ENCODE results near the gene CPVL.

The CPVL gene

DNA sequence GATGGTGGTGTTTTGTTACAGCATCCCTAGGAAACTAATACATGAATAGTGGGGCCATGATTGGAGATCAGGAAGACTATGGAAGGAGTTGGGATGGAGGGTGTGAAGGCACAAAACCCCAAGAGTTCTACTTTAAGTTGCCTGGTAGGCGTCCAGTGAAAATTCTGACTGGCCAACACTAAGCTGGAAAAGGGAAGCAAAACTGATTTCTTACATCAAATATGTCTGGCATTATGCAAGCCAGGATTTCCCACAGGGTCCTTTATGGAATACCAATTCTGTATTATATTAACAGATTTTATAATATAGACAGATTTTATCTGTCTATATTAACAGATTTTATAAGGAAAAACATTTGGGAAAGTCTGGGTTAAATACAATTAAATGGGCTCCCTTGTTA, 16.2 kb downstream of the CPVL start:
- Histone ChIP-seq H3K9me3 (no peaks in the 10 kb centered on the region), H3K36me3 (no peaks in the 10 kb centered on the region), H3K27ac (no peak overlapping the region), H3K4me3 (ENCODE audit: low read depth in 1 of 2, low read length in 1 of 2) (no peak overlapping the region), H3K4me1 (ENCODE audit: control insufficient read depth in 1 of 2, insufficient read depth in 1 of 2, low read depth in 1 of 2, low read length in 1 of 2) (no peaks in the 10 kb centered on the region), H3K27me3 (no peaks in the 10 kb centered on the region)
- TF ChIP-seq, protein P1, sequence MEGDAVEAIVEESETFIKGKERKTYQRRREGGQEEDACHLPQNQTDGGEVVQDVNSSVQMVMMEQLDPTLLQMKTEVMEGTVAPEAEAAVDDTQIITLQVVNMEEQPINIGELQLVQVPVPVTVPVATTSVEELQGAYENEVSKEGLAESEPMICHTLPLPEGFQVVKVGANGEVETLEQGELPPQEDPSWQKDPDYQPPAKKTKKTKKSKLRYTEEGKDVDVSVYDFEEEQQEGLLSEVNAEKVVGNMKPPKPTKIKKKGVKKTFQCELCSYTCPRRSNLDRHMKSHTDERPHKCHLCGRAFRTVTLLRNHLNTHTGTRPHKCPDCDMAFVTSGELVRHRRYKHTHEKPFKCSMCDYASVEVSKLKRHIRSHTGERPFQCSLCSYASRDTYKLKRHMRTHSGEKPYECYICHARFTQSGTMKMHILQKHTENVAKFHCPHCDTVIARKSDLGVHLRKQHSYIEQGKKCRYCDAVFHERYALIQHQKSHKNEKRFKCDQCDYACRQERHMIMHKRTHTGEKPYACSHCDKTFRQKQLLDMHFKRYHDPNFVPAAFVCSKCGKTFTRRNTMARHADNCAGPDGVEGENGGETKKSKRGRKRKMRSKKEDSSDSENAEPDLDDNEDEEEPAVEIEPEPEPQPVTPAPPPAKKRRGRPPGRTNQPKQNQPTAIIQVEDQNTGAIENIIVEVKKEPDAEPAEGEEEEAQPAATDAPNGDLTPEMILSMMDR (IDR thresholded peaks at IDR 0.05) = no peak

- Histone ChIP-seq H3K27ac (no peak overlapping the region), H3K4me1 (ENCODE audit: control insufficient read depth in 1 of 2, insufficient read depth in 1 of 2, low read depth in 1 of 2, low read length in 1 of 2) (no peaks in the 10 kb centered on the region), H3K36me3 (no peaks in the 10 kb centered on the region), H3K27me3 (no peaks in the 10 kb centered on the region), H3K4me3 (ENCODE audit: low read depth in 1 of 2, low read length in 1 of 2) (no peak overlapping the region), H3K9me3 (no peaks in the 10 kb centered on the region)
- TF ChIP-seq, protein P1 (IDR thresholded peaks at IDR 0.05) = no peak
Observed at GRCh38 chr7:29127527-29127926, 18.8 kb downstream of the CPVL start.

DNA sequence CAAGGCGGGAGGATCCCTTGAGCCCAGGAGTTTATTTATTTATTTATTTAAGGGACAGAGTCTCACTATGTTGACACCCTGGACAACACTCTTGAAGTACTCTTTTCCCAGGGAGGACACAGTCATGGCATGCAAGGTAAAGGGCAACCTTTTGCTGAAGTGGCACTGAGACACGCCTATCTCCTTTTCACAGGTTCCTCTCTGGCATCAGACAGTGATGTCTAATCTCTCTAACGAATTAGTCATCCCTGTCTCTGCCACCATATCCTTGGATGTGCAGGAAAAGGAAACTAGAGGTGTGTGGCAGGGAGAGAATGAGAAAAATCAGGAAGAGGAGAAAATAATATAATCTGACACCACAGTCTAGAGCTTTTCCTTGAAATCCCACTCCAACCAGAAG, 19.5 kb downstream of the CPVL start:
- no peak overlapping the region for H3K4me3 ChIP-seq (ENCODE audit: low read depth in 1 of 2, low read length in 1 of 2)
- no peaks in the 10 kb centered on the region for H3K36me3 ChIP-seq
- H3K4me1 ChIP-seq (ENCODE audit: control insufficient read depth in 1 of 2, insufficient read depth in 1 of 2, low read depth in 1 of 2, low read length in 1 of 2) = no peaks in the 10 kb centered on the region
- H3K27ac ChIP-seq = no peak overlapping the region
- TF ChIP-seq, protein P1 (IDR thresholded peaks at IDR 0.05) = no peak
- no peaks in the 10 kb centered on the region for H3K9me3 ChIP-seq
- no peaks in the 10 kb centered on the region for H3K27me3 ChIP-seq

DNA sequence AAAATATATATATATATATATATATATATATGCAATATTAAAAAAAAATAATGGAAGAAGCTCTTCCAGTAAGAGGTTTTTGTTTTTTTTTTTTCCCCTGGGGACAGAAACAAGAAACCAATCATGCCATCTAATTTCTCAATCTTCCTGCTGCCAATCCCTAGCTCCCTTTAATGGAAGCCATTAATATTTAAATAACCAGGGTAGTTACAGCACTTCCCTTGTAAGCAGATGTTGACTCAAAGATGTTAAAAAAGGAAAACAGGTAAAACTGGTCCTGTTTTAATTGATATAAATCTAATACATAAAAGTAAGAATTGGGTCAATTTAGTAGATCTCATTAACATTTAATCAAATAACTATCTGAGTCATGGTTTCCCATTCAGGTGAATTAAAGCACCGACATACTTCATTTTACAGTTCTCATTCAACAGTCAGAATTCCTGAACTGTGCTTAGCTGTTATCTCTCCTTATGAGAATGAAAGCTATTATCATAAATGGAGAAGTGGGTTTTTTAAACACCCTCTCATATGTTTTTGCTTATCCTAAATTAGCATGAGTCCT, 22.6 kb downstream of the CPVL start:
- Histone ChIP-seq H3K27me3 (no peaks in the 10 kb centered on the region), H3K36me3 (no peaks in the 10 kb centered on the region), H3K4me1 (ENCODE audit: control insufficient read depth in 1 of 2, insufficient read depth in 1 of 2, low read depth in 1 of 2, low read length in 1 of 2) (no peaks in the 10 kb centered on the region), H3K4me3 (ENCODE audit: low read depth in 1 of 2, low read length in 1 of 2) (no peak overlapping the region), H3K9me3 (no peaks in the 10 kb centered on the region), H3K27ac (no peak overlapping the region)
- TF ChIP-seq, protein P1 (IDR thresholded peaks at IDR 0.05) = no peak

DNA sequence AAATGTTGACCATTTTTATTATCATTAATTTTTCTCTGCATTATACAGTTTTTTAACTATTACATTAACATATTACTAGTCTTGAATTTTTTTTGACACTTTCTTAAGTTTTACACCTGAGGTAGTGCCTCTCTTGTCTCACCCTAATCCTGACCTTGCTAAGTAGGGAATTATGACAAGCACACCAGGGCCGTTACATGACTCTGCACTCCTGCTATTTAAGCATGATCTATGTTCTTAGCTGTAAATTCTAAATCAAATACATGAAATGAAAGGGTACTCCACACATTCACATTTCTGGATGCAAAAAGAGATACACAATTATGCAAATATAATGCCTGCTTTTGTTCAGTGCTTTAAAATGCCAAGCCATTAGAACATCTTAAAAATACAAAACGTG, 23.6 kb downstream of the CPVL start:
- H3K36me3 ChIP-seq = no peaks in the 10 kb centered on the region
- no peaks in the 10 kb centered on the region for H3K9me3 ChIP-seq
- H3K27me3 ChIP-seq = no peaks in the 10 kb centered on the region
- H3K4me3 ChIP-seq (ENCODE audit: low read depth in 1 of 2, low read length in 1 of 2) = no peak overlapping the region
- H3K4me1 ChIP-seq (ENCODE audit: control insufficient read depth in 1 of 2, insufficient read depth in 1 of 2, low read depth in 1 of 2, low read length in 1 of 2) = no peaks in the 10 kb centered on the region
- no peak overlapping the region for H3K27ac ChIP-seq
- TF ChIP-seq, protein P1 (IDR thresholded peaks at IDR 0.05) = no peak

- H3K9me3 ChIP-seq = no peaks in the 10 kb centered on the region
- TF ChIP-seq, protein P1 (IDR thresholded peaks at IDR 0.05) = no peak
- H3K4me3 ChIP-seq (ENCODE audit: low read depth in 1 of 2, low read length in 1 of 2) = no peak overlapping the region
- H3K4me1 ChIP-seq (ENCODE audit: control insufficient read depth in 1 of 2, insufficient read depth in 1 of 2, low read depth in 1 of 2, low read length in 1 of 2) = no peaks in the 10 kb centered on the region
- no peaks in the 10 kb centered on the region for H3K36me3 ChIP-seq
- H3K27me3 ChIP-seq = no peaks in the 10 kb centered on the region
- no peak overlapping the region for H3K27ac ChIP-seq
Observed at GRCh38 chr7:29122081-29122480, 24.3 kb downstream of the CPVL start.

All from neutrophil (primary cell).